Activated naive CD4-positive, alpha-beta T cell treated with anti-CD3 and anti-CD28 coated beads for 36 hours (primary cell): ENCODE results near the gene TMEM88. TPM values are rescaled to one million over a fixed set of nuclear protein-coding genes. Genes with fewer than 3 reads are reported as not detected.

Experiments
- CTCF ChIA-PET: fragments of 350-600 bp; sonication (Branson Sonifier 250); formaldehyde crosslinking; loops from one replicate; lab custom pipeline; 2021; ENCODE audit warnings: antibody characterized with exemption; lab: Charles Lee
- DNase-seq: peaks from one replicate; pipeline ENCODE4 v3.0.0-alpha.2; 2020
- H3K27ac Mint-ChIP-seq: one replicate; pipeline ENCODE4 v1.8.0; 2021; ENCODE audit warnings: mild to moderate bottlenecking, mixed read lengths
- H3K27me3 Mint-ChIP-seq: one replicate; pipeline ENCODE4 v1.8.0; 2021; ENCODE audit warnings: low read depth, mixed read lengths
- H3K36me3 Mint-ChIP-seq: one replicate; pipeline ENCODE4 v1.8.0; 2021; ENCODE audit warnings: low read depth, mixed read lengths
- H3K4me1 Mint-ChIP-seq: one replicate; pipeline ENCODE4 v1.8.0; 2021; ENCODE audit warnings: low read depth, mixed read lengths
- H3K4me3 Mint-ChIP-seq: one replicate; pipeline ENCODE4 v1.8.0; 2021; ENCODE audit warnings: mild to moderate bottlenecking, moderate library complexity, mixed read lengths
- H3K9me3 Mint-ChIP-seq: one replicate; pipeline ENCODE4 v1.8.0; 2021; ENCODE audit warnings: mixed read lengths
- intact Hi-C: fragments of 100-400 bp; cut with micrococcal nuclease; formaldehyde crosslinking; loops from one replicate; pipeline ENCODE4 v1.15.1; 2023
- total RNA-seq, 2 experiments: library from RNA; stranded (reverse); gene quantifications; one replicate each; pipeline ENCODE4 v1.2.3, GENCODE V29; 2021

Gene TMEM88
- total RNA-seq, 2 experiments from 2014 or later: 1.2 to 1.5 TPM

DNA sequence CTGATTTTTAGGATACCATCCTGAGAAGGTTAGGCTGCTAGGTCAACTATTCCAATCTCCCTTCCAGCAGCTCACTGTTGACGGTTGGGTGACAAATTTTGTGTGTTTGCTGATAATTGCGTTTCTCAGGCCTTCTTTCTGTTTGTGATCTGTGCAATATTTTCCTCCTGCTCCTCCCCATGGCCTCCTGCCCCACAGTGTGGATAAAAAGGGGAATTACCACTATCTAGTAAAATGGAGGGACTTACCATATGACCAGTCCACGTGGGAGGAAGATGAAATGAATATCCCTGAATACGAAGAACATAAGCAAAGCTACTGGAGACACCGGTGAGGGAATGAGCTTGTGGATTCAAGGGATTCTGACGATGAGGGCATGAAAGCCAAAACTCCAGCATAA lies 42.9 kb downstream of the TMEM88 start:
- H3K4me3 Mint-ChIP-seq: no peak overlapping the region
- DNase-seq: peak; percentile 18
- H3K27ac Mint-ChIP-seq: peak overlapping the region; percentile 60

GRCh38 chr17:7903154-7904103 lies 48.6 kb downstream of the TMEM88 start:
- Mint-ChIP-seq H3K9me3 (no peaks in the 10 kb centered on the region), H3K4me1 (no peaks in the 10 kb centered on the region), H3K27ac (no peak overlapping the region), H3K27me3 (no peaks in the 10 kb centered on the region), H3K4me3 (no peak overlapping the region), H3K36me3 (peaks cover 66% of the 10 kb centered on the region)
- intact Hi-C loops: no loop called here
- no peak for DNase-seq
- CTCF ChIA-PET: interaction anchor here (1.4 kb wide), 1 partner anchor 15 kb away, joined by 3 read pairs; no protein-coding TSS in a partner anchor

More for the DNA sequence above, 42.9 kb downstream of the TMEM88 start:
- CTCF ChIA-PET: interaction anchor here (1.2 to 2.1 kb wide), 7 partner anchors 10 to 92 kb away, joined by 3 to 14 read pairs (median 5); no protein-coding TSS in a partner anchor
- H3K9me3 Mint-ChIP-seq: no peaks in the 10 kb centered on the region
- H3K4me1 Mint-ChIP-seq: peaks cover 15% of the 10 kb centered on the region
- no peaks in the 10 kb centered on the region for H3K27me3 Mint-ChIP-seq
- peaks cover 72% of the 10 kb centered on the region for H3K36me3 Mint-ChIP-seq
- intact Hi-C loops: no loop called here

Other genes with a start within 250 kb of the TMEM88 start
- gene FXR2, start 240.2 kb upstream of the TMEM88 start, total RNA-seq: 10 to 100 TPM; 29.7 to 36.8 TPM
- gene SAT2, start 227.2 kb upstream of the TMEM88 start, total RNA-seq: 10 to 100 TPM; 14.3 to 16.9 TPM
- gene SHBG, start 224.9 kb upstream of the TMEM88 start, total RNA-seq: not detected
- gene ATP1B2, start 204.1 kb upstream of the TMEM88 start, total RNA-seq: under 1 TPM; 0.14 to 0.30 TPM
- 100 to 1,000 TPM; 148 to 149 TPM for gene TP53, start 167.6 kb upstream of the TMEM88 start, total RNA-seq
- gene WRAP53, start 166.6 kb upstream of the TMEM88 start, total RNA-seq: 10 to 100 TPM; 13.7 to 14.7 TPM
- gene EFNB3, start 149.9 kb upstream of the TMEM88 start, total RNA-seq: not detected
- gene DNAH2, start 137.3 kb upstream of the TMEM88 start, total RNA-seq: not detected
- 10 to 100 TPM; 22.7 to 24.1 TPM for gene KDM6B, start 20.8 kb upstream of the TMEM88 start, total RNA-seq
- gene NAA38, start 2.5 kb downstream of the TMEM88 start, total RNA-seq: 10 to 100 TPM; 75.0 to 75.3 TPM
- gene CYB5D1, start 2.9 kb downstream of the TMEM88 start, total RNA-seq: 1 to 10 TPM; 6.1 to 6.5 TPM
- gene CHD3, start 33.7 kb downstream of the TMEM88 start, total RNA-seq: 100 to 1,000 TPM; 180 to 185 TPM
- 1 to 10 TPM; 3.1 to 3.8 TPM for gene RNF227, start 61.2 kb downstream of the TMEM88 start, total RNA-seq
- gene KCNAB3, start 74.8 kb downstream of the TMEM88 start, total RNA-seq: 1 to 10 TPM; 2.2 TPM
- 100 to 1,000 TPM; 162 to 172 TPM for gene TRAPPC1, start 76.9 kb downstream of the TMEM88 start, total RNA-seq
- gene CNTROB, start 77.1 kb downstream of the TMEM88 start, total RNA-seq: 10 to 100 TPM; 49.3 to 56.3 TPM
- gene GUCY2D, start 147.5 kb downstream of the TMEM88 start, total RNA-seq: not detected
- not detected for gene ALOX15B, start 184.0 kb downstream of the TMEM88 start, total RNA-seq
- gene ALOX12B, start 232.7 kb downstream of the TMEM88 start, total RNA-seq: 1 to 10 TPM; 2.0 to 2.1 TPM